K562 (cell line): Measurements from ENCODE around the gene B3GALT6. TPM values are rescaled to one million over a fixed set of nuclear protein-coding genes. Genes with fewer than 3 reads are reported as not detected.

Experiments used
- CTCF ChIP-seq, 3 experiments: IDR thresholded peaks in 2 of 3; conservative IDR thresholded peaks in 1 of 3; 2 replicates each; pipeline ENCODE4 v1.5.1; 2011 to 2012; ENCODE audit warnings: low read length in 3 of 3, mild to moderate bottlenecking in 3 of 3, control low read depth in 2 of 3, improper control_type of control experiment in 1 of 3, inconsistent platforms in 1 of 3, low read depth in 1 of 3, mixed read lengths in 1 of 3, moderate library complexity in 1 of 3; ENCODE audit not compliant: insufficient read depth in 2 of 3
- E2F4 ChIP-seq: sonication (generic); formaldehyde crosslinking; IDR thresholded peaks from 2 replicates; pipeline ENCODE4 v1.8.0; 2022; ENCODE audit warnings: mild to moderate bottlenecking, low read depth, missing genetic modification reagents
- GTF2A2 ChIP-seq: IDR thresholded peaks from 2 replicates; pipeline ENCODE4 v1.6.1; 2016; ENCODE audit warnings: mild to moderate bottlenecking, missing genetic modification characterization, missing compliant biosample characterization
- HNRNPK ChIP-seq: fragments of 200-400 bp; formaldehyde crosslinking; IDR thresholded peaks from one replicate; pipeline ENCODE4 v1.6.1; 2018; ENCODE audit warnings: mild to moderate bottlenecking, low read depth, low read length; ENCODE audit not compliant: poor library complexity, severe bottlenecking
- HNRNPLL ChIP-seq: fragments of 200-400 bp; formaldehyde crosslinking; IDR thresholded peaks from 2 replicates; pipeline ENCODE4 v1.6.1; 2017; ENCODE audit warnings: low read length, low read depth, mild to moderate bottlenecking; ENCODE audit not compliant: poor library complexity, severe bottlenecking
- HOXB6 ChIP-seq: fragments of 250-450 bp; sonication (Bioruptor Pico); IDR thresholded peaks from 2 replicates; pipeline ENCODE4 v1.5.1; 2022; ENCODE audit warnings: mild to moderate bottlenecking, borderline replicate concordance
- KDM5B ChIP-seq: fragments of 200-600 bp; sonication (generic); IDR thresholded peaks from 2 replicates; pipeline ENCODE4 v1.6.1; 2012; ENCODE audit warnings: low read depth, mild to moderate bottlenecking, moderate library complexity, low read length, control low read depth, inconsistent platforms; ENCODE audit not compliant: insufficient replicate concordance
- POLR2G ChIP-seq: fragments of 200-400 bp; formaldehyde crosslinking; IDR thresholded peaks from 2 replicates; pipeline ENCODE4 v1.6.1; 2017; ENCODE audit warnings: low read depth, mild to moderate bottlenecking, antibody characterized with exemption, low read length, moderate library complexity
- RBFOX2 ChIP-seq: fragments of 200-400 bp; formaldehyde crosslinking; IDR thresholded peaks from 2 replicates; pipeline ENCODE4 v1.6.1; 2017; ENCODE audit warnings: low read depth, mild to moderate bottlenecking, low read length, moderate library complexity
- SAFB ChIP-seq: fragments of 200-400 bp; formaldehyde crosslinking; IDR thresholded peaks from 2 replicates; pipeline ENCODE4 v1.6.1; 2017; ENCODE audit warnings: low read depth, low read length, borderline replicate concordance
- ZBTB49 ChIP-seq: sonication (generic); formaldehyde crosslinking; IDR thresholded peaks from 2 replicates; pipeline ENCODE4 v1.8.0; 2022; ENCODE audit warnings: missing genetic modification reagents, mild to moderate bottlenecking, borderline replicate concordance
- ZNF655 ChIP-seq: fragments of 250-450 bp; sonication (Bioruptor Pico); IDR thresholded peaks from 2 replicates; pipeline ENCODE4 v1.5.0; 2021
- ZNF695 ChIP-seq: fragments of 450-650 bp; formaldehyde crosslinking; IDR thresholded peaks from 2 replicates; pipeline ENCODE4 v1.4.0; 2020; ENCODE audit warnings: mild to moderate bottlenecking, moderate library complexity
- ZSCAN32 ChIP-seq: fragments of 450-650 bp; formaldehyde crosslinking; IDR thresholded peaks from 2 replicates; pipeline ENCODE4 v1.4.0; 2020; ENCODE audit warnings: mild to moderate bottlenecking, moderate library complexity
- polyA plus RNA-seq, 8 experiments: library from polyadenylated mRNA; depleted of rRNA in 4 of 8; stranded (reverse) in 5 of 8; unstranded in 3 of 8; fragments of >200 nt; fragmentation: Nextera tagmentation in 2 of 8; fragmentation: Illumina TruSeq in 1 of 8; extraction: Ambion mirVana in 2 of 8; extraction: Trizol in 1 of 8; gene quantifications; 2 replicates each; pipeline versions ENCODE4 v1.2.1 to v1.2.3, GENCODE V29; 2011 to 2014; ENCODE audit warnings: inconsistent platforms in 1 of 8, missing spikeins in 1 of 8
- total RNA-seq, 7 experiments: library from RNA; depleted of rRNA in 6 of 7; stranded (reverse); fragments of >200 nt in 6 of 7; fragmentation: Illumina TruSeq in 2 of 7; extraction: Trizol in 2 of 7; gene quantifications; 2 replicates each; pipeline versions ENCODE4 v1.2.1 to v1.2.3, GENCODE V29; 2011 to 2021; ENCODE audit warnings: low replicate concordance in 1 of 7

B3GALT6 gene
- total and polyA plus RNA-seq, 9 of the 15 experiments (the other 6 are each of a cell fraction or from before 2014, with no cell fraction given), result 0.68 to 29.8 (median 9.9) TPM

- peak; percentile 12 for TF ChIP-seq HNRNPLL
- TF ChIP-seq HNRNPK, result no peak
- no peak for TF ChIP-seq ZNF655 (CRISPR knock-in tag)
- TF ChIP-seq HOXB6 (CRISPR knock-in tag), result no peak
- TF ChIP-seq GTF2A2 (tag), result no peak
- TF ChIP-seq ZBTB49, result no peak
- peak; percentile 72; the same call in 1 of the 2 replicates for TF ChIP-seq E2F4 (CRISPR knock-in tag)
- peak; percentile 19; the same call in 1 of the 2 replicates for TF ChIP-seq RBFOX2
- 0 out of 6 replicates have a peak, but pooled peaks of 1 of the 3 experiments have one; percentile 16 for TF ChIP-seq CTCF (IDR thresholded peaks at IDR 0.05 in 2 of 3, conservative IDR thresholded peaks at IDR 0.05 in 1 of 3; ENCODE audit: insufficient read depth in 2 of 3, low read depth in 1 of 3, low read length in 3 of 3)
- no peak for TF ChIP-seq SAFB
- TF ChIP-seq POLR2G, result peak; percentile 50; the same call in 1 of the 2 replicates
- TF ChIP-seq ZSCAN32, result no peak
- TF ChIP-seq KDM5B, result peak; percentile 42
- 0 out of 2 replicates have a peak, but pooled peaks have one; percentile 32 for TF ChIP-seq ZNF695 (CRISPR knock-in tag)
Observed at GRCh38 chr1:1272341-1273208, 40.5 kb downstream of the B3GALT6 start (continued).
